Stimulated activated CD8-positive, alpha-beta memory T cell treated with anti-CD3 and anti-CD28 coated beads, Interleukin-4, amount 100 ng/mL, for 4 hours (primary cell): ENCODE results near the gene COL5A1.

Experiments
- DNase-seq, 2 donors: peaks; one replicate each; pipeline ENCODE4 v3.0.0-alpha.2; 2020; ENCODE audit warnings: low read depth in 2 of 2, low spot score in 1 of 2

COL5A1 gene

GRCh38 chr9:134606951-134607731, 34.5 kb upstream of the COL5A1 start:
- no peak for DNase-seq

GRCh38 chr9:134607971-134608370, 33.6 kb upstream of the COL5A1 start:
- DNase-seq = no peak

GRCh38 chr9:134611046-134611445, 30.6 kb upstream of the COL5A1 start:
- no peak for DNase-seq

GRCh38 chr9:134612309-134612708, 29.3 kb upstream of the COL5A1 start:
- DNase-seq = no peak

GRCh38 chr9:134612715-134613114, 28.9 kb upstream of the COL5A1 start:
- no peak for DNase-seq

- DNase-seq = no peak
Observed at GRCh38 chr9:134614256-134614655, 27.3 kb upstream of the COL5A1 start.

GRCh38 chr9:134616341-134616740, 25.3 kb upstream of the COL5A1 start:
- DNase-seq = no peak

- DNase-seq = no peak
Observed at GRCh38 chr9:134617246-134617645, 24.4 kb upstream of the COL5A1 start.

- DNase-seq = no peak
Observed at GRCh38 chr9:134617836-134618162, 23.8 kb upstream of the COL5A1 start.

- DNase-seq = no peak
Observed at GRCh38 chr9:134618163-134618832, 23.3 kb upstream of the COL5A1 start.

GRCh38 chr9:134618833-134619447, 22.7 kb upstream of the COL5A1 start:
- DNase-seq = no peak

GRCh38 chr9:134619448-134619982, 22.1 kb upstream of the COL5A1 start:
- DNase-seq = no peak

GRCh38 chr9:134619983-134620661, 21.5 kb upstream of the COL5A1 start:
- DNase-seq = no peak

GRCh38 chr9:134620751-134621557, 20.6 kb upstream of the COL5A1 start:
- DNase-seq = no peak

GRCh38 chr9:134621558-134622110, 20.0 kb upstream of the COL5A1 start:
- DNase-seq = no peak

- no peak for DNase-seq
Observed at GRCh38 chr9:134622896-134623257, 18.7 kb upstream of the COL5A1 start.

GRCh38 chr9:134623258-134624066, 18.1 kb upstream of the COL5A1 start:
- no peak for DNase-seq

- DNase-seq = no peak
Observed at GRCh38 chr9:134624137-134624591, 17.4 kb upstream of the COL5A1 start.

- DNase-seq = no peak
Observed at GRCh38 chr9:134624621-134625181, 16.9 kb upstream of the COL5A1 start.
